Activated CD4-positive, alpha-beta T cell treated with anti-CD3 and anti-CD28 coated beads, Interleukin-2, amount 10 ng/mL, durations not matched to agents 7 days and 5 days (primary cell): Measurements from ENCODE around the gene UBE2E1. TPM values are rescaled to one million over a fixed set of nuclear protein-coding genes. Genes with fewer than 3 reads are reported as not detected.

ENCODE experiments used
- CTCF ChIA-PET: fragments of 350-600 bp; sonication (Branson Sonifier 250); formaldehyde crosslinking; loops from one replicate; lab custom pipeline; 2021; ENCODE audit warnings: antibody characterized with exemption; lab: Charles Lee
- POLR2A ChIA-PET: fragments of 350-600 bp; sonication (Branson Sonifier 250); formaldehyde crosslinking; loops from one replicate; lab custom pipeline; 2021; ENCODE audit warnings: antibody characterized with exemption; lab: Charles Lee
- DNase-seq: peaks from one replicate; pipeline ENCODE4 v3.0.0-alpha.2; 2020
- H3K27ac Mint-ChIP-seq: one replicate; pipeline ENCODE4 v1.8.0; 2021; ENCODE audit warnings: mild to moderate bottlenecking, moderate library complexity, mixed read lengths
- H3K27me3 Mint-ChIP-seq: one replicate; pipeline ENCODE4 v1.8.0; 2021; ENCODE audit warnings: mixed read lengths
- H3K36me3 Mint-ChIP-seq: one replicate; pipeline ENCODE4 v1.8.0; 2021; ENCODE audit warnings: low read depth, mixed read lengths
- H3K4me1 Mint-ChIP-seq: one replicate; pipeline ENCODE4 v1.8.0; 2021; ENCODE audit warnings: mixed read lengths
- H3K4me3 Mint-ChIP-seq: one replicate; pipeline ENCODE4 v1.8.0; 2021; ENCODE audit warnings: mild to moderate bottlenecking, moderate library complexity, mixed read lengths
- H3K9me3 Mint-ChIP-seq: one replicate; pipeline ENCODE4 v1.8.0; 2021; ENCODE audit warnings: mixed read lengths
- total RNA-seq, 2 experiments: library from RNA; stranded (reverse); gene quantifications; one replicate each; pipeline ENCODE4 v1.2.3, GENCODE V29; 2021

UBE2E1 gene
- total RNA-seq, 2 experiments from 2014 or later, result 65.5 to 66.1 TPM

DNA sequence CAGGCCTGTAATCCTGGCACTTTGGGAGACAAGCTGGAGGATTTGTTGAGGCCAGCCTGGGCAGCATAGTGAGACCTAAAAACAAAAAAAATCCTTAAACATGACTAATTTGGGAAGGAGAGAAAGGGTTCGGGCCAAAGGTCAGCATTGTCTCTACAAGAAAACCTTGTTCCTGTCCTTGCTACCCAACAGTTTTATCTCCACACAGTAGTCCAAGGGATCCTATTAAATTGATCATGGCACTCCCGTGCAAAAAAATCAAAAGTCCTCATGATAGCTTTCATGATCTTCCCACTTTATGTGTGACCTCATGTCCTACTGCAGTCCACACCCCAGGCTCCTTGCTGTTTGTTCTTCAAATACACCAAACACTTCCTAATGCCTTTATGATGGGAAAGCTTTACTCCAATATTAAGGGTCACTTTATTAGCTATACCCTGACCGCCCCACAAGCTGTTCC, 115.3 kb downstream of the UBE2E1 start:
- no peak for DNase-seq
- no peaks in the 10 kb centered on the region for H3K27me3 Mint-ChIP-seq
- no peak overlapping the region for H3K4me3 Mint-ChIP-seq
- no peaks in the 10 kb centered on the region for H3K9me3 Mint-ChIP-seq
- peaks cover 43% of the 10 kb centered on the region for H3K36me3 Mint-ChIP-seq
- H3K27ac Mint-ChIP-seq, result no peak overlapping the region
- CTCF ChIA-PET, result interaction anchor here (1.0 to 1.4 kb wide), 4 partner anchors 23 to 55 kb away, joined by 3 to 4 read pairs (median 4); no protein-coding TSS in a partner anchor
- H3K4me1 Mint-ChIP-seq, result peaks cover 30% of the 10 kb centered on the region
- POLR2A ChIA-PET, result no interaction called here

- H3K27me3 Mint-ChIP-seq, result no peaks in the 10 kb centered on the region
- ChIA-PET POLR2A (no interaction called here), CTCF (interaction anchor here (0.7 kb wide), 1 partner anchor 35 kb away, joined by 3 read pairs; no protein-coding TSS in a partner anchor)
- no peak overlapping the region for H3K4me3 Mint-ChIP-seq
- peaks cover 18% of the 10 kb centered on the region for H3K4me1 Mint-ChIP-seq
- peaks cover 26% of the 10 kb centered on the region for H3K36me3 Mint-ChIP-seq
- no peak for DNase-seq
- no peak overlapping the region for H3K27ac Mint-ChIP-seq
- H3K9me3 Mint-ChIP-seq, result no peaks in the 10 kb centered on the region
These were observed 118.0 kb downstream of the UBE2E1 start for GRCh38 chr3:23923786-23924185.

DNA sequence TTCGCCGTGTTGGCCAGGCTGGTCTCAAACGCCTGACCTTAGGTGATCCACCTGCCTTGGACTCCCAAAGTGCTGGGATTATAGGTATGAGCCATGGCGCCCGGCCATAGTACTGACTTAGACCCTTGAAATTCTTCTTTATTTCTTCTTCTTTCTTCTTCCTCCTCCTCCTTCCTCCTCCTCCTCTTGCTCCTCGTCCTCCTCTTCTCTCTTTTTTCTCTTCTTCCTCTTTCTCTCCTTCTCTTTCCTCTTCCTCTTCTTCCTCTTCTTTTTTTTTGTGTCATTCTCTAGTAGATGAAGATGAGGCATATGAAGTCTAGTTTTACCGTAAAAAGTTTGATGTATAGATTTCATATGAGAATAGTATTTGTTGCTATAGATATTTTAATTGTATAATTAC, 120.5 kb downstream of the UBE2E1 start:
- no peak for DNase-seq
- Mint-ChIP-seq H3K27me3 (no peaks in the 10 kb centered on the region), H3K9me3 (no peaks in the 10 kb centered on the region), H3K27ac (no peak overlapping the region), H3K36me3 (peaks cover 2% of the 10 kb centered on the region), H3K4me1 (peaks cover 2% of the 10 kb centered on the region), H3K4me3 (no peak overlapping the region)
- POLR2A ChIA-PET, result no interaction called here
- CTCF ChIA-PET, result interaction anchor here (0.6 kb wide), 1 partner anchor 249 kb away, joined by 3 read pairs; no protein-coding TSS in a partner anchor

DNA sequence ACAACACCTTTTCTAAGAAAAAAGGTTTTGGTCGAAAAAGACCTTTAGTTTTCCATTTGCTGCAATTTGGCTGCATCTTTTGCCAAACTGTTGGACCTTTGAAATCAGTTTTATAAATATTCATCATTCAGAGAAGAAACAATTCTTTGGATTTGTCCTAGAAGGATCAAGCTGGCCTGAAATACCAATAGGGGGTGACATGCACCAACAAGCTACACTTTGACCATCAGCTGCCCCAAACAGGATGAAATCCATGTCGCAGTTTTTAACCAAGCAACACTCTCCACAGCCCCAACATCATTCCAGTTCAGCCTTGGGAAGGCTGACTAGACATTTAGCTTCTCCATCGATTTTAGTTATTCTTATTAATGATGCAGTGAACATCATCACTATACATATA, 121.0 kb downstream of the UBE2E1 start:
- Mint-ChIP-seq H3K36me3 (no peaks in the 10 kb centered on the region), H3K4me1 (peaks cover 5% of the 10 kb centered on the region), H3K9me3 (no peaks in the 10 kb centered on the region), H3K4me3 (no peak overlapping the region), H3K27me3 (no peaks in the 10 kb centered on the region), H3K27ac (no peak overlapping the region)
- DNase-seq, result no peak
- ChIA-PET CTCF (no interaction called here), POLR2A (no interaction called here)

GRCh38 chr3:23928524-23928923, 122.8 kb downstream of the UBE2E1 start:
- H3K4me1 Mint-ChIP-seq, result peaks cover 5% of the 10 kb centered on the region
- no peak overlapping the region for H3K4me3 Mint-ChIP-seq
- H3K27ac Mint-ChIP-seq, result no peak overlapping the region
- no peak for DNase-seq
- no peaks in the 10 kb centered on the region for H3K36me3 Mint-ChIP-seq
- H3K27me3 Mint-ChIP-seq, result peaks cover 2% of the 10 kb centered on the region
- ChIA-PET CTCF (interaction anchor here (1.1 kb wide), 1 partner anchor 11 kb away, joined by 3 read pairs; the partner anchor contains the start of gene RPL15), POLR2A (no interaction called here)
- H3K9me3 Mint-ChIP-seq, result no peaks in the 10 kb centered on the region

DNA sequence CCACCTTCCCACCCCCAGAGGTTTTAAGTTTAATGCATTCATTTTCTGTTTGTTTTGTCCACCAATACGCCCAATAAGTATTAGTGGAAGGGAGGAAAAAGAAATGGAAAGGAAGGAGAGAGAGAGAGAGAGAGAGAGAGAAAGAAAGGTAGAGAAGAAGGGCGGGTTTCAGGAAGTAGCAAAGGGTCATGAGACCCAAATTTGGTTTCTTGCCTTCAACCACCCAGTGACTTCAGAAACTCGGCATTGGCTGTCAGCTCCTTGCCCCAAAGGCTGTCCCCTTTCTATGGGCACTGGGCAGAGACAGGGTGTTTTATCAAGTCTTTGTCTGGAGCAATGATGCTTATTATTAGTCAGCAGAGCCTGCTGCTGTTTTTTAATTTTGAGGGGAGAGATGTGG, 125.8 kb downstream of the UBE2E1 start:
- no peak for DNase-seq
- Mint-ChIP-seq H3K27me3 (peaks cover 3% of the 10 kb centered on the region), H3K36me3 (no peaks in the 10 kb centered on the region), H3K4me1 (peaks cover 5% of the 10 kb centered on the region), H3K4me3 (no peak overlapping the region), H3K27ac (no peak overlapping the region), H3K9me3 (no peaks in the 10 kb centered on the region)
- CTCF ChIA-PET, result interaction anchor here (1.5 kb wide), 1 partner anchor 9 kb away, joined by 3 read pairs; no protein-coding TSS in a partner anchor
- POLR2A ChIA-PET, result no interaction called here

DNA sequence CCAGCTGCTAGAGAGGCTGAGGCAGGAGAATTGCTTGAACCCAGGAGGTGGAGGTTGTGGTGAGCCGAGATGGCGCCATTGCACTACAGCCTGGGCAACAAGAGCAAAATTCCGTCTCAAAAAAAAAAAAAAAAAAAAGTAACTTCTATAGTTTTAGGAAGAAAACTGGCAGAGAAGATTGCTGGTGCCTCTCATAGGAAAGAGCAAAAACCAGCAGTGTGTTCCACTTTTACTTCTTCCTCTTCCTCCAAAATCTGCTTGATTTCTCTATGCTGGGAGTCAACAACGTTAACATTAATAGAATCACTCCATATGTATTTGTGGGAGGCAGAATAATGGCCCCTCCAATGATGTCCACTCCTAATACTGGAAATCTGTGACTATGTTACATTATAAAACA, 126.8 kb downstream of the UBE2E1 start:
- H3K9me3 Mint-ChIP-seq, result no peaks in the 10 kb centered on the region
- no peak overlapping the region for H3K4me3 Mint-ChIP-seq
- ChIA-PET CTCF (interaction anchor here (1.5 kb wide), 1 partner anchor 10 kb away, joined by 3 read pairs; no protein-coding TSS in a partner anchor), POLR2A (no interaction called here)
- H3K36me3 Mint-ChIP-seq, result no peaks in the 10 kb centered on the region
- peaks cover 6% of the 10 kb centered on the region for H3K27me3 Mint-ChIP-seq
- H3K27ac Mint-ChIP-seq, result no peak overlapping the region
- peaks cover 5% of the 10 kb centered on the region for H3K4me1 Mint-ChIP-seq
- DNase-seq, result no peak

GRCh38 chr3:23934253-23934652, 128.5 kb downstream of the UBE2E1 start:
- peaks cover 3% of the 10 kb centered on the region for H3K4me1 Mint-ChIP-seq
- DNase-seq, result no peak
- no peak overlapping the region for H3K27ac Mint-ChIP-seq
- H3K4me3 Mint-ChIP-seq, result no peak overlapping the region
- ChIA-PET POLR2A (no interaction called here), CTCF (no interaction called here)
- H3K27me3 Mint-ChIP-seq, result peaks cover 14% of the 10 kb centered on the region
- no peaks in the 10 kb centered on the region for H3K36me3 Mint-ChIP-seq
- H3K9me3 Mint-ChIP-seq, result no peaks in the 10 kb centered on the region

DNA sequence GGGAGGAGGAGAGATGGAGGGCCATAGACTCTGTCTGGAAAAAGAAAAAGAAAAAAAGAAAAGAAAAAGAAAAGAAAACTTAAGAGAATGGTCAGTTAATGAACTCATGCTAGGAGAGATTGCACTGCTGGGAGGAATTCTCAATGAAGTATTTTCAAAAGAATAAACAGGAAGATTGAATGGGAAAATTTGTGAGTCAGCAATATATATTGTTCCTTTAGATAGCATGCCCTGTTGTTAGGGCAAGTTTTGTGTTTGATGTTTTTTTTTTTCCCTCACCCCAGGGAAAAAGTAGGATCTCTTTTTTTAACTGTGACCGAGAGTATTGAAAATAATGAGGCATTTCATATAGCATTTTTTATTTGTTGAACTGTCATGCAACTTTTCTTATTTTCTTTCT, 131.5 kb downstream of the UBE2E1 start:
- POLR2A ChIA-PET, result no interaction called here
- H3K4me3 Mint-ChIP-seq, result no peak overlapping the region
- H3K4me1 Mint-ChIP-seq, result no peaks in the 10 kb centered on the region
- H3K9me3 Mint-ChIP-seq, result no peaks in the 10 kb centered on the region
- no peak overlapping the region for H3K27ac Mint-ChIP-seq
- peaks cover 16% of the 10 kb centered on the region for H3K27me3 Mint-ChIP-seq
- no peak for DNase-seq
- CTCF ChIA-PET, result interaction anchor here (0.9 kb wide), 1 partner anchor 7 kb away, joined by 3 read pairs; no protein-coding TSS in a partner anchor
- H3K36me3 Mint-ChIP-seq, result no peaks in the 10 kb centered on the region

- no peak for DNase-seq
- ChIA-PET CTCF (no interaction called here), POLR2A (no interaction called here)
These were observed 132.9 kb downstream of the UBE2E1 start for GRCh38 chr3:23938688-23939087.

DNA sequence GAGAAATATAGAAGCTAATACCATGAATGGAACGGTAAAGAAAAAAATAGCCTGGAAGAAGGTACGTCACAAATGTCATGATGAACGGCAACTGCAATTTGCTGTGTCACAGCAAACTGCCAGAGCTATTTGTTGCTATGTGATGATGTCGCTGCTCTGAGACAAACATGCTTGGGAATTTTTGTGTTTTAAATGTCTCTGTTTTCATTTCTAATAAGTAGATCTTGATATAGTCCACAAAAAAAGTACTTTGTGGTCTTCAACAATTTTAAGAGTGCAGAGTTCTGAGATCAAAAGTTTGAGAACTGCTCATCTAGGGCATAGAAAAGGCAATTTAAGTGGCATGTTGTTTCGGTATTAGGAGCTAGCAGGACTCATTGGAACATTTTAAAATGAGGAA, 135.0 kb downstream of the UBE2E1 start:
- Mint-ChIP-seq H3K4me1 (peaks cover 8% of the 10 kb centered on the region), H3K27me3 (peaks cover 33% of the 10 kb centered on the region), H3K4me3 (no peak overlapping the region), H3K9me3 (no peaks in the 10 kb centered on the region), H3K36me3 (no peaks in the 10 kb centered on the region), H3K27ac (no peak overlapping the region)
- POLR2A ChIA-PET, result interaction anchor here (0.6 to 1.0 kb wide), 3 partner anchors 15 to 1655 kb away, joined by 3 to 5 read pairs (median 3); partner anchors contain the start of genes NKIRAS1 and RPL15
- CTCF ChIA-PET, result no interaction called here
- DNase-seq, result no peak

More at GRCh38 chr3:23938688-23939087, 132.9 kb downstream of the UBE2E1 start:
- Mint-ChIP-seq H3K36me3 (no peaks in the 10 kb centered on the region), H3K4me3 (no peak overlapping the region), H3K4me1 (no peaks in the 10 kb centered on the region), H3K27me3 (peaks cover 25% of the 10 kb centered on the region), H3K9me3 (no peaks in the 10 kb centered on the region), H3K27ac (no peak overlapping the region)
